ENCODE data around the gene RPS8.
A peak's percentile ranks its signal among the peaks of the same experiment; 100 is the strongest.
"Not testable (repeated sequence)": the region's sequence is repeated elsewhere in the genome, so short reads cannot be mapped to it uniquely, and the experiment has no call there.

Gene RPS8

DNA sequence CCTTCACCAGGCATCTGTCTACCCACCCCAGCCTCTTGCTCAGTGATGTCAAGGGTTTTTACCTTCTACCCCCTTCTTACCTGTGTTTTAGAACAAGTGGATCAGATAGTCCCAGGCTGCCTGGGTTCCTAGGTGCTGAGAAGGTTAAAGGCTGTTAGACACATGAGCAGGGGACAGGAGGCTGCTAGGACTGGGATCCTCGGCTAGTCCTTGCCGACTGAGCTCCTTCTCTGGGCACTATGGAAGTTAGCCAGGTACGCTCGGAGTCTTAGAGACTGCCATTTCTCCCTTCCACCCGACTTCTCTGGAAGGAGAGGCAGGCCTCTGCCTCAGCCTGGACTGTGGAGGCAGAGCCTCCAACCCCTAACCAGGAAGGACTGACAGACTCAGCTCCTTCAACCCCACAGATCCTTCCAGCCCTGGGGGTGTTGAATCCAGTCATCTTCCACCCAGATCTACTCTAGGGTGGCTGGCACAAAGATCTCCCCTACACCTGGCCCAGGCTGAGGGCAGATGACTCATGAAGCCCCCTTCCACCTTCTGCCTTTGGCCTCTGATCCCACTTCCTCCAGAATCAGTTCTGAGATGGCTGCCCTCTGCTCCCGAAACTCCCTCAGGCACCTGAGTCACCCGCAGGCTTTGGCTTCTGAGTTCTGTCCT is 31.5 kb downstream of the RPS8 start, which contains the start of gene DYNLT4:
Gene DYNLT4, minus strand, starts transcription at position 648 of the 660 bp plus-strand sequence. CDS start 683 bp downstream, outside the sequence.
- peak within 1 kb of the TSS; percentile 33 to 55 for H3K4me3 ChIP-seq (ENCODE audit: low read depth in 1 of 2, low read length in 2 of 2)
- H3K27me3 ChIP-seq (ENCODE audit: low read depth, low read length), result no peaks in the 10 kb centered on the region
- H3K9me3 ChIP-seq (ENCODE audit: control insufficient read depth in 1 of 2, low read length in 2 of 2), result no peaks in the 10 kb centered on the region
- peaks cover 30 to 58% of the 10 kb centered on the region in 2 donors for H3K36me3 ChIP-seq (ENCODE audit: control insufficient read depth in 1 of 2, insufficient read depth in 2 of 2, low read length in 2 of 2)
- H3K27ac ChIP-seq (ENCODE audit: low read length), result peak within 1 kb of the TSS; percentile 100
- H3K4me1 ChIP-seq (ENCODE audit: control insufficient read depth in 1 of 2, insufficient read depth in 2 of 2, low read length in 2 of 2), result peaks cover 40 to 71% of the 10 kb centered on the region in 2 donors

DNA sequence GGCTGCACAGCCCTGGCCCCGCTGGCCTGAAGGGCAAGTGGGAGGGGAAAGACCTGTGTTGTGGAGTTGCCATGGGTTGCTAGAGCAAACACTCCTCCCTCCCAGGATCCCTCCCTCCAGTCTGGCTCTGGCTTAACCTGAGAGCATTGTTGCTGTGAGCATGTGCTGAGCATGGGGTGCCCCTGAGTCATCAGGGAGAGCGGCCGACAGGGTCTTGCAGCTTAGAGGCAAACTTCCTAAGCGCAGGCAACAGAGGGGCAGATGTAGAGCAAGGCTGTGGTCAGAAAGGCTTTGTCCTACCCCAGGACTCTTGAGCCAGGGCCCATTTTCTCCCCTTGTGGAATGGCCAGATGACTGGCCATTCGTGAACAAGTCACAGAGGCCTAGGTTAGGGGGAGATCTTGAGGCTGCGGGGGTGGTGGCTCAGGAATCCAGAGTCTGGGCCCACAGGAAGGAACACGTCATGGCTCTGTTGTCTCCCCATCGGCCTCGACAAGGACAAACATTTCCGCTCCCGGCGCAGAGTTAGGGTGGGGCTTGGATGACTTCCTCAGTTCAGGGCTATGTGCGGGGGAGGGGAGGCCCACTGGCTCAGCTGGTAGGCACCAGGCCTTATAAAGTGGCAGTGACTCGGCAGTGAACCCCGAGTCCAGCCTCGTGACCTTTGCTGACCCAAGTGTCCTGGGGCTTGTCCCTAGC is 32.2 kb downstream of the RPS8 start:
- H3K4me3 ChIP-seq (ENCODE audit: low read depth in 1 of 2, low read length in 2 of 2), result peak overlapping the region; percentile 33 to 55
- peak overlapping the region; percentile 100 for H3K27ac ChIP-seq (ENCODE audit: low read length)
- H3K4me1 ChIP-seq (ENCODE audit: control insufficient read depth in 1 of 2, insufficient read depth in 2 of 2, low read length in 2 of 2), result peaks cover 40 to 70% of the 10 kb centered on the region in 2 donors
- H3K36me3 ChIP-seq (ENCODE audit: control insufficient read depth in 1 of 2, insufficient read depth in 2 of 2, low read length in 2 of 2), result peaks cover 29 to 57% of the 10 kb centered on the region in 2 donors
- no peaks in the 10 kb centered on the region for H3K9me3 ChIP-seq (ENCODE audit: control insufficient read depth in 1 of 2, low read length in 2 of 2)
- H3K27me3 ChIP-seq (ENCODE audit: low read depth, low read length), result no peaks in the 10 kb centered on the region

DNA sequence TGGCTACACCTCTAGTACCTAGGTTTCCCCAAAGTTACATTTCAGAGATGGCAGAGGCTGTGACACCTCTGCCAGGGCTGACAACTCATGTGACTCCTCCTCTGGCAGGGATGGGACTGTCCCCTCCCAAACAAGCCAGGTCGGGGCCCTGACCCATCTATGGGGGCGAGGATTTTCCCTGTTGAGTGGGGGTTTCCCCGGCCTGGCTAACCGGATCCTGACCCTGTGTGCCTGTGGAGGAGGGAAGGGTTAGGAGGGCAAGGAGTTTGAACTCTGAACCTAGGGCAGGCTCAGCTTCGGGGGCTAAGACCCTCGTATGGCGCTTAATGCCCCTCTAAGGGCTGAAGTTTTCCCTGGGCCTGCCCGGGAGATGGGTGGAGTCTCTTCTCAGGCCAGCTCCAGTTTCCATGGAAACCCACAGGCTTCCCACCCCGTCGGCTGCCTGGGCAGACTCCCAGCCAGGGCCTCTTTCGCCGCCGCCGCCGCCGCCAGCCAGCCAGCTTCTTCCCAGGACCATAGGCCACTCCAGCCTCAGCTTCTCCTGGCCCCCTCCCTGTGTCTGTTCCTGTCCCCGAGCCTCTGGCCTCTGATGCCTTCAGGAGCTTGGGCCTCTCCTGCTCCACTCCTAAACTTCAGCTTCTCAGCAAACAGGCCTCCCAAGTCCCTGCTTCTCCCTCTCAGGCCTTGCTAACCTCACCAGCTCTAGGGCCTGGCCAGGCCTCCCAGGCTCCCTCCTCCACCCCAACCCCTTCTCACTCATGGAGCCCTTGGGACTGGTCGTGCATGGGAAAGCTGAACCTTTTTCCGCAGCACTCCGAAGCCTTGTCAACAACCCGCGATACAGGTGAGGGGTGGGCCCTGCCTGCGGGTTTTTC is 33.0 kb downstream of the RPS8 start, which contains the start of gene BTBD19:
Gene BTBD19, plus strand, starts transcription at position 461 of the 875 bp plus-strand sequence. Its CDS starts 298 bp downstream, at position 759.
- H3K9me3 ChIP-seq (ENCODE audit: control insufficient read depth in 1 of 2, low read length in 2 of 2), result no peaks in the 10 kb centered on the region
- H3K36me3 ChIP-seq (ENCODE audit: control insufficient read depth in 1 of 2, insufficient read depth in 2 of 2, low read length in 2 of 2), result peaks cover 21 to 49% of the 10 kb centered on the region in 2 donors
- H3K27me3 ChIP-seq (ENCODE audit: low read depth, low read length), result no peaks in the 10 kb centered on the region
- H3K27ac ChIP-seq (ENCODE audit: low read length), result peak within 1 kb of the TSS; percentile 100
- peak within 1 kb of the TSS; percentile 37 to 55 for H3K4me3 ChIP-seq (ENCODE audit: low read depth in 1 of 2, low read length in 2 of 2)
- H3K4me1 ChIP-seq (ENCODE audit: control insufficient read depth in 1 of 2, insufficient read depth in 2 of 2, low read length in 2 of 2), result peaks cover 40 to 71% of the 10 kb centered on the region in 2 donors

DNA sequence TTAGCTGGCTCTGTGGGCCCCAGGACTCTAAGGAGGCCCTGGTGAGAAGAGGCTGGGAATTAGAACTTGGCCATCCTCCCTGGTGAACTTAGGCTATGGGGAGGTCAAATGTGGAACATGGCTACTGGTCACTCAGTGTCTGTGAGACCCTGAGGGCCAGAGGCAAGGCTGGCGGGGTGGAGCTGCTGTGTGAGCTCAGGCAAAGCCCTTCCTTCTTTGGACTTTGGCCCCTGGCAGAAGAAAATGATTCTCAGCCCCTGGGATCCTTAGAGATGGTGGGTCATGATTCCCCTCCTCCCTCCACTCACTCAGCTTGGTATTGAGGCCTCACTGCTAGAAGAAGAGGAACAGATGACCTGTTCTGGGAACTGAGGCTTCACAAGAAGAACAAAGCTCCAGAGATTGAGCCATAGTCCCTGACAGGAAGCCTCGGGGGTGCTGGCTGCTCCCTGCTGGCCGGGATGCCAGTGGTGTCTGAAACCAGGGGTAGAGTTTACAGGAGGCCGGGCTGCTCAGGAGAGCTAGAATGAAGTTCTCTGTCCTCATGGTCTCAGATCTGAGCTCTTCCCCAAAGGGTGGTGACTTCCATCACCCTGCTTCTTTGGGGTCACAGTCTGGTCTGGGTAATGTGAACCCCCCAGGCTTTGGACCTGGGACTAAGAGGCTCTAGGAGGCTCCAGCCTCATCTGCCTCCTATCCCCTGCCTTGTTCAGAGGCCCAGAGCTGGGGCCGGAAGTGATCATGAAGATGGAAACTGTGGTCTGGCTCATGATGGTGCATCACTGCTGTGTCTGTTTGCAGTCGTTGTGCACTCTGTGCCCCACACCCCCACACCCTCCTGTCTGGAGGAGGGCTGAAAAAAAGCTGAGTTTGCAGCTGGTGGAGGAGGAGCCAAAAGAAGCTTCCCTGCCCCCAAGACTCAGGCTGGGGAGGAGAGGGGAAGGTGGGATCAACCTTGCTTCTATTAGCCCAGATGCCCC is 33.9 kb downstream of the RPS8 start:
- peaks cover 16 to 40% of the 10 kb centered on the region in 2 donors for H3K36me3 ChIP-seq (ENCODE audit: control insufficient read depth in 1 of 2, insufficient read depth in 2 of 2, low read length in 2 of 2)
- H3K27me3 ChIP-seq (ENCODE audit: low read depth, low read length), result no peaks in the 10 kb centered on the region
- peak overlapping the region; percentile 37 to 55 for H3K4me3 ChIP-seq (ENCODE audit: low read depth in 1 of 2, low read length in 2 of 2)
- H3K9me3 ChIP-seq (ENCODE audit: control insufficient read depth in 1 of 2, low read length in 2 of 2), result no peaks in the 10 kb centered on the region
- H3K27ac ChIP-seq (ENCODE audit: low read length), result peak overlapping the region; percentile 100
- H3K4me1 ChIP-seq (ENCODE audit: control insufficient read depth in 1 of 2, insufficient read depth in 2 of 2, low read length in 2 of 2), result peaks cover 40 to 74% of the 10 kb centered on the region in 2 donors

DNA sequence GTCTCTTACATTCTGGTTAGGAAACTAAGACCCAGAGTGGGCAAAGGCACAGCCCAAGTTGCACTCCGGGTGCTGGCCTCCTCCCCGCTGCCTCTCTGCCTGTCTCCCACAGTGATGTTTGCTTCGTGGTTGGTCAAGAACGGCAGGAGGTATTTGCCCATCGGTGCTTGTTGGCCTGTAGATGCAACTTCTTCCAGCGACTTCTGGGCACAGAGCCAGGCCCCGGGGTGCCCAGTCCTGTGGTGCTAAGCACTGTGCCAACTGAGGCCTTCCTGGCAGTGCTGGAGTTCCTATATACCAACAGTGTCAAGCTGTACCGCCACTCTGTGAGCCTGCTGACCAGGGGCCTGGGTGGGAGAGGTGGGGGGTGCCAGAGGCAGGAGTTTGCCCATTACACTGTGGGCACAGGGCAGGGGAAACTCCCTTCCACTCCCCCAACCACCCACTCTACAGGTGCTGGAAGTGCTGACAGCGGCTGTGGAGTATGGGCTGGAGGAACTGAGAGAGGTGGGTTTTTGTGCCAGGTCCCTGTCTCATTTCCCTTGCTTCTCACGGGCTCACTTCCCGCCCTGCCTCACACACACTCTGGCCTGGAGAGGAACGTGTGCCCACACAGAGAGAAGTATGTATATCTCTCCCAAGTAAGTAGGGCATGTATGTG is 34.9 kb downstream of the RPS8 start:
- Histone ChIP-seq H3K27me3 (ENCODE audit: low read depth, low read length) (no peaks in the 10 kb centered on the region), H3K4me1 (ENCODE audit: control insufficient read depth in 1 of 2, insufficient read depth in 2 of 2, low read length in 2 of 2) (peaks cover 40 to 77% of the 10 kb centered on the region in 2 donors), H3K36me3 (ENCODE audit: control insufficient read depth in 1 of 2, insufficient read depth in 2 of 2, low read length in 2 of 2) (peaks cover 12 to 31% of the 10 kb centered on the region in 2 donors), H3K27ac (ENCODE audit: low read length) (peak overlapping the region; percentile 100), H3K4me3 (ENCODE audit: low read depth in 1 of 2, low read length in 2 of 2) (peak overlapping the region in 1 of 2 donors; percentile 55), H3K9me3 (ENCODE audit: control insufficient read depth in 1 of 2, low read length in 2 of 2) (no peaks in the 10 kb centered on the region)

DNA sequence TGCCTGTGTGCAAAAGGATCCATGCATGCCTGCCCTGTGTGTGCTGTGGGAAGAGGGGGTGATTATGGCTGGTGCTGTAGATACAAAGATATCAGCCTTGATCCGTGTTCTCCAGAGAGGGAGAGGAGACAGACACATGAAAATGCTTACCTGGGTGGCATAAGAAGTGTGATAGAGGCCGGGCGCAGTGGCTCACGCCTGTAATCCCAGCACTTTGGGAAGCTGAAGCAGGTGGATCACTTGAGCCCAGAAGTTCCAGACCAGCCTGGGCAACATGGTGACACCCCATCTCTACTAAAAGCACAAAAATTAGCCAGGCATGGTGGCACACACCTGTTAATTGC is 35.4 kb downstream of the RPS8 start:
- not testable (repeated sequence) for H3K4me3 ChIP-seq (ENCODE audit: low read depth in 1 of 2, low read length in 2 of 2); H3K9me3 ChIP-seq (ENCODE audit: control insufficient read depth in 1 of 2, low read length in 2 of 2); H3K27me3 ChIP-seq (ENCODE audit: low read depth, low read length)
- Histone ChIP-seq H3K27ac (ENCODE audit: low read length) (peak overlapping the region; percentile 100), H3K36me3 (ENCODE audit: control insufficient read depth in 1 of 2, insufficient read depth in 2 of 2, low read length in 2 of 2) (peaks cover 9 to 26% of the 10 kb centered on the region in 2 donors), H3K4me1 (ENCODE audit: control insufficient read depth in 1 of 2, insufficient read depth in 2 of 2, low read length in 2 of 2) (peaks cover 40 to 72% of the 10 kb centered on the region in 2 donors)

DNA sequence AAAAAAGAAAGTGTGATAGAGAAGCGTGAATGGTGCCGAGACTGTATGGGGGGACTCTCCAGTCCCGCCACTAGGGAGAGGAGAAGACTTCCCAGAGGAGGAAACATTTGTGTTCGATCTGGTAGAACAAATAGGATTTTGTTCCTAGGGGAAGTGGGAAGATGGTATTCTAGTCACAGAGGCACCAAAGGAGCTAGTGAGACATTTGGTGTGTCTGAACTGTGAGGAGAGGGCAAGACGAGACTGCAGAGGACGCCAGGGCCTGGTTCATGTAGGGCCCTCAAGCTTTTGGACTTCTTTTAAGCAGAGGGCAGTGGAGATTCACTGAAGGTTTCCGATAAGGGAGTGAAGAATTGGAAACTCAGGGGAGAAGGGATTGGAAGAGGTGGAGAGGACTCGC is 35.9 kb downstream of the RPS8 start:
- Histone ChIP-seq H3K9me3 (ENCODE audit: control insufficient read depth in 1 of 2, low read length in 2 of 2) (no peaks in the 10 kb centered on the region), H3K36me3 (ENCODE audit: control insufficient read depth in 1 of 2, insufficient read depth in 2 of 2, low read length in 2 of 2) (peaks cover 8 to 21% of the 10 kb centered on the region in 2 donors), H3K27me3 (ENCODE audit: low read depth, low read length) (no peaks in the 10 kb centered on the region), H3K27ac (ENCODE audit: low read length) (peak overlapping the region; percentile 33), H3K4me3 (ENCODE audit: low read depth in 1 of 2, low read length in 2 of 2) (no peak overlapping the region), H3K4me1 (ENCODE audit: control insufficient read depth in 1 of 2, insufficient read depth in 2 of 2, low read length in 2 of 2) (peaks cover 40 to 67% of the 10 kb centered on the region in 2 donors)

DNA sequence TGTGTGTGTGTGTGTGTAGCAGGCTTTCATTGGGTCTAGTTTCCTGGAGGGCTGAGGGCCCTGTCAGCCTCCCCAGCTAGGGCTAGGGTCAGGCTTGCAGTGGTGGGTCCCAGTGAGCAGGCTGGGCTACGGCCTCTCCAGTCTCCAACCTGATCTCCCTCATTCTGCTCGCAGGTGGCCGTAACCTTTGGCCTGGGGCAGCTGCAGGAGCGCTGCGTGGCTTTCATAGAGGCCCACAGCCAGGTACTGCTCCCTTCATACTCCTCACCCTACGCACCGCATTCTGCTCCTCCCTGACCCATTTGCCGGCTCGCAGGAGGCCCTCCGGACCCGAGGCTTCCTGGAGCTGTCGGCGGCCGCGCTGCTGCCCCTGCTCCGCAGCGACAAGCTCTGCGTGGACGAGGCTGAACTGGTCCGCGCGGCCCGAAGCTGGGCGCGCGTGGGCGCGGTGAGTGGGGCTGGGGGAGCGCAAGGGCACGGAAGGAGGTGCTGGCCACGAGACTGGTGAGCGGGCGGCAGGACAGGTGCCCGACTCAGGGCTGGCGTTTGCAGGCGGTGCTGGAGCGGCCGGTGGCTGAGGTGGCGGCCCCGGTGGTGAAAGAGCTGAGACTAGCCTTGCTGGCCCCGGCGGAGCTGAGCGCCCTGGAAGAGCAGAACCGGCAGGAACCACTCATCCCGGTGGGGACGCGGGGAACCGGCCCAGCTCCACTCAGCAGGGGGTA is 37.6 kb downstream of the RPS8 start:
- Histone ChIP-seq H3K36me3 (ENCODE audit: control insufficient read depth in 1 of 2, insufficient read depth in 2 of 2, low read length in 2 of 2) (peaks cover 4 to 9% of the 10 kb centered on the region in 2 donors), H3K9me3 (ENCODE audit: control insufficient read depth in 1 of 2, low read length in 2 of 2) (no peaks in the 10 kb centered on the region), H3K4me3 (ENCODE audit: low read depth in 1 of 2, low read length in 2 of 2) (peak overlapping the region; percentile 50 to 73), H3K27me3 (ENCODE audit: low read depth, low read length) (no peaks in the 10 kb centered on the region), H3K4me1 (ENCODE audit: control insufficient read depth in 1 of 2, insufficient read depth in 2 of 2, low read length in 2 of 2) (peaks cover 24 to 56% of the 10 kb centered on the region in 2 donors), H3K27ac (ENCODE audit: low read length) (no peak overlapping the region)

DNA sequence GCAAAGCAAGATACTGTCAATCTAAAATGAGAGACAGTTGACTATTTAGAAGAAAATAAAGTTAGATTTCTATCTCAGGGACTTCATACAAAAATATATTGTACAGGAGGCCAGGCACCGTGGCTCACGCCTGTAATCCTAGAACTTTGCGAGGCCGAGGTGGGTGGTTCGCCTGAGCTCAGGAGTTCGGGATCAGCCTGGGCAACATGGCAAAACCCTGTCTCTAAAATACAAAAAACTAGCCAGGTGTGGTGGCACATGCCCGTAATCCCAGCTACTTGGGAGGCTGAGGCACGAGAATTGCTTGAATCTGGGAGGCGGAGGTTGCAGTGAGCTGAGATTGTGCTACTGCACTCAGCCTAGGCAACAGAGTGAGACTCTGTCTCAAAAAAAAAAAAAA is 40.6 kb downstream of the RPS8 start:
- H3K9me3 ChIP-seq (ENCODE audit: control insufficient read depth in 1 of 2, low read length in 2 of 2); H3K27me3 ChIP-seq (ENCODE audit: low read depth, low read length); H3K4me3 ChIP-seq (ENCODE audit: low read depth in 1 of 2, low read length in 2 of 2); H3K27ac ChIP-seq (ENCODE audit: low read length); H3K36me3 ChIP-seq (ENCODE audit: control insufficient read depth in 1 of 2, insufficient read depth in 2 of 2, low read length in 2 of 2): not testable (repeated sequence)
- peaks cover 3 to 35% of the 10 kb centered on the region in 2 donors for H3K4me1 ChIP-seq (ENCODE audit: control insufficient read depth in 1 of 2, insufficient read depth in 2 of 2, low read length in 2 of 2)

Measured in muscle layer of duodenum (tissue), 2 donors.